NB4 (cell line): ENCODE data around the gene FGF4.

Experiments
- MYC ChIP-seq: IDR thresholded peaks from 2 replicates; pipeline ENCODE4 v1.6.1; 2011; ENCODE audit warnings: low read depth, low read length
- POLR2A ChIP-seq: IDR thresholded peaks from 2 replicates; pipeline ENCODE4 v1.6.1; 2011; ENCODE audit warnings: mild to moderate bottlenecking; ENCODE audit not compliant: insufficient read length; ENCODE audit errors: extremely low read depth
- TF ChIP-seq, protein P1 (sequence below): IDR thresholded peaks from one replicate; pipeline ENCODE4 v1.5.1; 2012; ENCODE audit warnings: low read depth, low read length
- TF ChIP-seq, protein P2 (sequence below): IDR thresholded peaks from 2 replicates; pipeline ENCODE4 v1.6.1; 2011; ENCODE audit warnings: low read depth, low read length

DNA sequence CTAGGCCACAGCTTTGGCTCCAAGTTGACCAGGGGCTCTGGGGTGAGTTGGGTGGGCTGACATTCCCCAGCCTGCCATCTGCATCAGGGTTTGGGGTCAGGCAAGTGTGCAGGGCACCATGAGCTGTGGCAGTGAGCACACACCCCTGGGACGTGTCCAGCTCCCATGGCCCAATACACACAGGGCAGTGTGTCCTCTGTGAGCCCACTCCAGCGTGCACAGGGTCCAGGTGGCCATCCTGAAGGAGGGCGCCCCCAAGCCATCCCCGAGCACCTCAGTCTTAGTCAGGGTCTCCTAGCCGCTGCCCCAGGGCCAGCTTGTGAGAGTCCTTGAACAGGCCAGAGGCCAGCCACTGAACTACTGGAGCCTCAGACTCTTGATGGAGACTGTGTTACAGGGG, 45.3 kb upstream of the FGF4 start:
- TF ChIP-seq, protein P1, sequence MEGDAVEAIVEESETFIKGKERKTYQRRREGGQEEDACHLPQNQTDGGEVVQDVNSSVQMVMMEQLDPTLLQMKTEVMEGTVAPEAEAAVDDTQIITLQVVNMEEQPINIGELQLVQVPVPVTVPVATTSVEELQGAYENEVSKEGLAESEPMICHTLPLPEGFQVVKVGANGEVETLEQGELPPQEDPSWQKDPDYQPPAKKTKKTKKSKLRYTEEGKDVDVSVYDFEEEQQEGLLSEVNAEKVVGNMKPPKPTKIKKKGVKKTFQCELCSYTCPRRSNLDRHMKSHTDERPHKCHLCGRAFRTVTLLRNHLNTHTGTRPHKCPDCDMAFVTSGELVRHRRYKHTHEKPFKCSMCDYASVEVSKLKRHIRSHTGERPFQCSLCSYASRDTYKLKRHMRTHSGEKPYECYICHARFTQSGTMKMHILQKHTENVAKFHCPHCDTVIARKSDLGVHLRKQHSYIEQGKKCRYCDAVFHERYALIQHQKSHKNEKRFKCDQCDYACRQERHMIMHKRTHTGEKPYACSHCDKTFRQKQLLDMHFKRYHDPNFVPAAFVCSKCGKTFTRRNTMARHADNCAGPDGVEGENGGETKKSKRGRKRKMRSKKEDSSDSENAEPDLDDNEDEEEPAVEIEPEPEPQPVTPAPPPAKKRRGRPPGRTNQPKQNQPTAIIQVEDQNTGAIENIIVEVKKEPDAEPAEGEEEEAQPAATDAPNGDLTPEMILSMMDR, result no peak
- TF ChIP-seq POLR2A (no peak), MYC (no peak)
- TF ChIP-seq, protein P2, sequence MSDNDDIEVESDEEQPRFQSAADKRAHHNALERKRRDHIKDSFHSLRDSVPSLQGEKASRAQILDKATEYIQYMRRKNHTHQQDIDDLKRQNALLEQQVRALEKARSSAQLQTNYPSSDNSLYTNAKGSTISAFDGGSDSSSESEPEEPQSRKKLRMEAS, result no peak
